Body of pancreas (tissue), 4 donors: ENCODE measurements around the gene ASB2.

Experiments
- CTCF ChIP-seq, 7 experiments: fragments of 450-650 bp in 4 of 7; fragments of 200-600 bp in 3 of 7; sonication (generic) in 3 of 7; IDR thresholded peaks; one replicate each; pipeline ENCODE4 v1.5.1; 2016 to 2019; ENCODE audit warnings: antibody characterized with exemption in 7 of 7
- POLR2A ChIP-seq, 3 donors: fragments of 450-650 bp; IDR thresholded peaks; one replicate each; pipeline ENCODE4 v1.6.1; 2016; ENCODE audit warnings: antibody characterized with exemption in 3 of 3, mild to moderate bottlenecking in 2 of 3

GRCh38 chr14:93936926-93937325 is 39.4 kb downstream of the ASB2 start:
- no peak for TF ChIP-seq CTCF (IDR thresholded peaks at IDR 0.05)
- TF ChIP-seq POLR2A (IDR thresholded peaks at IDR 0.05): no peak
